CD14-positive monocyte (primary cell): ENCODE results near the gene TRPM5. TPM values are rescaled to one million over a fixed set of nuclear protein-coding genes. Genes with fewer than 3 reads are reported as not detected.

Experiments used
- DNase-seq, 3 donors: peaks; one replicate each; pipeline ENCODE4 v3.0.0-alpha.2; 2011 to 2022
- H2AFZ ChIP-seq: 2 replicates; pipeline ENCODE4 v1.6.0; 2012; ENCODE audit warnings: mild to moderate bottlenecking, low read depth, low read length, inconsistent platforms; ENCODE audit not compliant: insufficient read depth, poor library complexity, severe bottlenecking
- H3K27ac ChIP-seq, 2 donors: 1 replicate in 1 of 2; 2 replicates in 1 of 2; pipeline ENCODE4 v1.5.1; 2012 to 2013; ENCODE audit warnings: low read length in 2 of 2, control low read depth in 1 of 2, inconsistent platforms in 1 of 2, low read depth in 1 of 2, mild to moderate bottlenecking in 1 of 2
- H3K27me3 ChIP-seq, 2 donors: one replicate each; pipeline versions ENCODE4 v1.6.0 to v1.6.1; 2011 to 2013; ENCODE audit warnings: low read length in 2 of 2; ENCODE audit not compliant: control insufficient read depth in 2 of 2, insufficient read depth in 2 of 2
- H3K36me3 ChIP-seq, 2 donors: replicated peaks in 1 of 2; 1 replicate in 1 of 2; 2 replicates in 1 of 2; pipeline versions ENCODE4 v1.5.1 to v1.6.1; 2012 to 2013; ENCODE audit warnings: low read length in 2 of 2, control low read depth in 1 of 2, inconsistent platforms in 1 of 2, mild to moderate bottlenecking in 1 of 2; ENCODE audit not compliant: insufficient read depth in 2 of 2, control insufficient read depth in 1 of 2
- H3K4me1 ChIP-seq, 2 donors: 1 replicate in 1 of 2; 2 replicates in 1 of 2; pipeline versions ENCODE4 v1.5.1 to v1.6.1; 2012 to 2013; ENCODE audit warnings: low read length in 2 of 2, control low read depth in 1 of 2, inconsistent platforms in 1 of 2, mild to moderate bottlenecking in 1 of 2, moderate library complexity in 1 of 2; ENCODE audit not compliant: insufficient read depth in 2 of 2, control insufficient read depth in 1 of 2
- H3K4me2 ChIP-seq: replicated peaks from 2 replicates; pipeline ENCODE3; 2012; ENCODE audit warnings: low read length, moderate library complexity, mild to moderate bottlenecking; ENCODE audit not compliant: poor library complexity, severe bottlenecking; ENCODE audit errors: extremely low read depth
- H3K4me3 ChIP-seq, 3 experiments: fragments of 200-600 bp in 1 of 3; sonication (generic) in 1 of 3; replicated peaks in 1 of 3; 1 replicate in 2 of 3; 2 replicates in 1 of 3; pipeline ENCODE4 v1.5.1; 2011 to 2013; ENCODE audit warnings: low read length in 3 of 3, mild to moderate bottlenecking in 3 of 3, control low read depth in 2 of 3, low read depth in 2 of 3, inconsistent platforms in 1 of 3, moderate library complexity in 1 of 3
- H3K79me2 ChIP-seq: 2 replicates; pipeline ENCODE4 v1.6.0; 2012; ENCODE audit warnings: mild to moderate bottlenecking, control low read depth, inconsistent platforms, low read length, moderate library complexity; ENCODE audit not compliant: insufficient read depth
- H3K9ac ChIP-seq: 2 replicates; pipeline ENCODE4 v1.6.0; 2017; ENCODE audit warnings: low read length, mild to moderate bottlenecking; ENCODE audit not compliant: insufficient read depth, poor library complexity, severe bottlenecking
- H3K9me3 ChIP-seq, 2 donors: replicated peaks in 1 of 2; 1 replicate in 1 of 2; 2 replicates in 1 of 2; pipeline versions ENCODE4 v1.5.1 to v1.6.1; 2012 to 2013; ENCODE audit warnings: low read length in 2 of 2, control low read depth in 1 of 2; ENCODE audit not compliant: control insufficient read depth in 1 of 2, insufficient read depth in 1 of 2
- H4K20me1 ChIP-seq: 2 replicates; pipeline ENCODE4 v1.6.0; 2012; ENCODE audit warnings: mild to moderate bottlenecking, low read length, control low read depth, moderate library complexity; ENCODE audit not compliant: insufficient read depth
- H3K27ac Mint-ChIP-seq, 7 donors: one replicate each; pipeline ENCODE4 v1.8.0; 2020; ENCODE audit warnings: mild to moderate bottlenecking in 7 of 7, mixed read lengths in 7 of 7, moderate library complexity in 6 of 7, inconsistent platforms in 2 of 7
- H3K27me3 Mint-ChIP-seq, 3 donors: one replicate each; pipeline ENCODE4 v1.8.0; 2021 to 2022; ENCODE audit warnings: low read depth in 3 of 3, mild to moderate bottlenecking in 3 of 3, mixed read lengths in 3 of 3, moderate library complexity in 3 of 3, inconsistent platforms in 1 of 3
- H3K36me3 Mint-ChIP-seq, 2 donors: one replicate each; pipeline ENCODE4 v1.8.0; 2020; ENCODE audit warnings: mixed read lengths in 2 of 2, inconsistent platforms in 1 of 2, mild to moderate bottlenecking in 1 of 2
- H3K4me1 Mint-ChIP-seq: one replicate; pipeline ENCODE4 v1.8.0; 2020; ENCODE audit warnings: mild to moderate bottlenecking, mixed read lengths
- H3K4me3 Mint-ChIP-seq, 2 donors: one replicate each; pipeline ENCODE4 v1.8.0; 2020; ENCODE audit warnings: mild to moderate bottlenecking in 2 of 2, mixed read lengths in 2 of 2, moderate library complexity in 1 of 2
- H3K9me3 Mint-ChIP-seq, 7 donors: one replicate each; pipeline ENCODE4 v1.8.0; 2020 to 2022; ENCODE audit warnings: mixed read lengths in 7 of 7, mild to moderate bottlenecking in 6 of 7, moderate library complexity in 6 of 7, inconsistent platforms in 2 of 7
- WGBS: methylation state at CpG from one replicate; pipeline ENCODE4 v1.1.5; 2013; ENCODE audit warnings: missing lambda C conversion rate; ENCODE audit not compliant: insufficient coverage; 5-methylcytosine and 5-hydroxymethylcytosine counted together
- intact Hi-C, 2 donors: fragments of 100-400 bp; cut with micrococcal nuclease; formaldehyde crosslinking; loops; one replicate each; pipeline versions ENCODE4 v1.15.0 to v1.15.1; 2023
- polyA minus RNA-seq: library from RNA; depleted of rRNA, polyadenylated mRNA; stranded (reverse); fragments of >200 nt; gene quantifications from 2 replicates; pipeline ENCODE4 v1.2.3, GENCODE V29; 2012
- polyA plus RNA-seq, 3 donors: library from polyadenylated mRNA; depleted of rRNA in 1 of 3; unstranded in 2 of 3; stranded (reverse) in 1 of 3; fragments of 300-500 nt in 2 of 3; fragments of >200 nt in 1 of 3; fragmentation: Illumina TruSeq in 2 of 3; gene quantifications; 1 replicate in 2 of 3; 2 replicates in 1 of 3; pipeline ENCODE4 v1.2.3, GENCODE V29; 2012 to 2021
- total RNA-seq, 12 experiments: library from RNA in 1 of 12; stranded (reverse) in 1 of 12; fragments of 120-200 nt in 1 of 12; gene quantifications; one replicate each; pipeline ENCODE4 v1.2.4 and lab custom pipeline; 2013 to 2026; ENCODE audit warnings: mixed read lengths in 6 of 12, inconsistent platforms in 1 of 12
- TF ChIP-seq, protein P1 (sequence below): fragments of 200-600 bp; IDR thresholded peaks from one replicate; pipeline ENCODE4 v1.8.0; 2022; ENCODE audit warnings: antibody characterized with exemption, mild to moderate bottlenecking

Gene TRPM5, protein sequence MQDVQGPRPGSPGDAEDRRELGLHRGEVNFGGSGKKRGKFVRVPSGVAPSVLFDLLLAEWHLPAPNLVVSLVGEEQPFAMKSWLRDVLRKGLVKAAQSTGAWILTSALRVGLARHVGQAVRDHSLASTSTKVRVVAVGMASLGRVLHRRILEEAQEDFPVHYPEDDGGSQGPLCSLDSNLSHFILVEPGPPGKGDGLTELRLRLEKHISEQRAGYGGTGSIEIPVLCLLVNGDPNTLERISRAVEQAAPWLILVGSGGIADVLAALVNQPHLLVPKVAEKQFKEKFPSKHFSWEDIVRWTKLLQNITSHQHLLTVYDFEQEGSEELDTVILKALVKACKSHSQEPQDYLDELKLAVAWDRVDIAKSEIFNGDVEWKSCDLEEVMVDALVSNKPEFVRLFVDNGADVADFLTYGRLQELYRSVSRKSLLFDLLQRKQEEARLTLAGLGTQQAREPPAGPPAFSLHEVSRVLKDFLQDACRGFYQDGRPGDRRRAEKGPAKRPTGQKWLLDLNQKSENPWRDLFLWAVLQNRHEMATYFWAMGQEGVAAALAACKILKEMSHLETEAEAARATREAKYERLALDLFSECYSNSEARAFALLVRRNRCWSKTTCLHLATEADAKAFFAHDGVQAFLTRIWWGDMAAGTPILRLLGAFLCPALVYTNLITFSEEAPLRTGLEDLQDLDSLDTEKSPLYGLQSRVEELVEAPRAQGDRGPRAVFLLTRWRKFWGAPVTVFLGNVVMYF (N-terminal part only)
- total RNA-seq (2013): not detected
- under 1 TPM in 1 of 3 donors, not detected in 2; 0.03 TPM for polyA plus RNA-seq
- not detected in 2 replicates for polyA minus RNA-seq
- total RNA-seq (lab: John Stamatoyannopoulos, UW): 0 to 0.69 (median 0.17) reads per million in 11 experiments

DNA sequence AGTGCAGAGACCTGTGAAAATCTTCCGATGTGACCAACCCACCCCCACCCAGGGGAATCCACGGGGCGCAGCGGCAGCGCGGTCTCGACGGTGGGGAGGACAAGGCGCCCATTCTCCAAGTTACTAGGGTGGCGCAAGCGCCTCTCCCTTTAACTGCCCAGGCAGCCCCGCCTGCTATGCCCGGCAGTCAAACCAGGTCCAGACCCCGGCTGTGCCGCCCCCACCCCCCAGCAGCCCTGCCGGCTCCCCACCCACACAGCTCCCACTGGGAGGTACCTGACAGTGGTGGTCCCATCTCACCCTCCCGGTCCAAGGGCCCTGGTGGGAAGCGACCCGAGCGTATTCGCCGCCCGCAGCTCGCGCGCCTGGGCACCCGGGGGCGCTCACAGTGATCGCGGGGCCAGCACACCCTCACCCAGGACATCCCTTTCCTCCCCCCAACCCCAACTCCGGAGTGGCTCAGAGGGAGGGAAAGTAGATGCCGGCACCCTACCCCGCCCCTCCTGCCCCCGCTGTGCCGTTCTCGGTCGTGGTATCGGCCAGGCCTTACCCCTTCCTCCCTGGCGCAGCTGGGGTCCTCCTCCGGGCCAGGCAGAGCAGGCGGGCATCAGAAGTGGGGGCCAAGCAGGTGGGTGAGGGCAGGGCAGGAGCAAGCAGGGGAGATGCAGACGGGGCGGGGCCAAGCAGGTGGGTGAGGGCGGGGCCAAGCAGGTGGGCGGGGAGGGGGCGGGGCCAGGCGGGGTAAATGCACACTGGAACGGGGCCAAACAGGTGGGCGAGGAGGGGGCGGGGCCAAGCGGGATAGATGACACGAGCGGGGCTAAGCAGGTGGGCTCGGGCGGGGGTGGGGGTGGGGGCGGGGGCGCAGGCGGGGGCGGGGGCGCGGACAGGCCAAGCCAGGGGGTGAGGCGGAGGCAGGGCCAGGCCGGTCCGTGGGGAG is at the start of gene TRPM5:
Gene TRPM5 (minus strand): TSS at position 634 of the 940 bp plus-strand sequence. CDS start 21,478 bp downstream, outside the sequence.
- peaks cover 43% of the 10 kb centered on the region for H4K20me1 ChIP-seq
- peaks cover 0 to 19% of the 10 kb centered on the region in 2 donors for H3K27me3 ChIP-seq
- H3K4me2 ChIP-seq: peak within 1 kb of the TSS; percentile 87
- 11% methylated on average over 37 of the region's 64 CpGs for WGBS
- H3K27ac ChIP-seq: peak within 1 kb of the TSS; percentile 27 to 88
- peaks cover 3 to 7% of the 10 kb centered on the region in 2 donors for H3K36me3 Mint-ChIP-seq
- H3K27ac Mint-ChIP-seq: peak within 1 kb of the TSS; percentile 74 to 89 (median 86)
- peak within 1 kb of the TSS; percentile 93 to 98 for H3K4me3 Mint-ChIP-seq
- no peaks in the 10 kb centered on the region for H3K9me3 ChIP-seq
- H3K27me3 Mint-ChIP-seq: peaks cover 10 to 28% (median 16%) of the 10 kb centered on the region in 3 donors
- H3K79me2 ChIP-seq: peaks cover 42% of the 10 kb centered on the region
- H3K4me3 ChIP-seq: peak within 1 kb of the TSS; percentile 74 to 88 (median 82)
- intact Hi-C loops: loop anchor here in 1 of 2 donors (2.0 kb wide), 1 partner anchor 441 kb away; the partner anchor contains the start of gene CDKN1C
- DNase-seq: no peak
- TF ChIP-seq, protein P1, sequence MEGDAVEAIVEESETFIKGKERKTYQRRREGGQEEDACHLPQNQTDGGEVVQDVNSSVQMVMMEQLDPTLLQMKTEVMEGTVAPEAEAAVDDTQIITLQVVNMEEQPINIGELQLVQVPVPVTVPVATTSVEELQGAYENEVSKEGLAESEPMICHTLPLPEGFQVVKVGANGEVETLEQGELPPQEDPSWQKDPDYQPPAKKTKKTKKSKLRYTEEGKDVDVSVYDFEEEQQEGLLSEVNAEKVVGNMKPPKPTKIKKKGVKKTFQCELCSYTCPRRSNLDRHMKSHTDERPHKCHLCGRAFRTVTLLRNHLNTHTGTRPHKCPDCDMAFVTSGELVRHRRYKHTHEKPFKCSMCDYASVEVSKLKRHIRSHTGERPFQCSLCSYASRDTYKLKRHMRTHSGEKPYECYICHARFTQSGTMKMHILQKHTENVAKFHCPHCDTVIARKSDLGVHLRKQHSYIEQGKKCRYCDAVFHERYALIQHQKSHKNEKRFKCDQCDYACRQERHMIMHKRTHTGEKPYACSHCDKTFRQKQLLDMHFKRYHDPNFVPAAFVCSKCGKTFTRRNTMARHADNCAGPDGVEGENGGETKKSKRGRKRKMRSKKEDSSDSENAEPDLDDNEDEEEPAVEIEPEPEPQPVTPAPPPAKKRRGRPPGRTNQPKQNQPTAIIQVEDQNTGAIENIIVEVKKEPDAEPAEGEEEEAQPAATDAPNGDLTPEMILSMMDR: no peak
- H3K4me1 Mint-ChIP-seq: peaks cover 41% of the 10 kb centered on the region
- H3K9me3 Mint-ChIP-seq: peaks cover 0 to 4% (median 3%) of the 10 kb centered on the region in 7 donors
- peaks cover 49 to 57% of the 10 kb centered on the region in 2 donors for H3K4me1 ChIP-seq
- peak within 1 kb of the TSS; percentile 87 for H2AFZ ChIP-seq
- peak within 1 kb of the TSS; percentile 63 for H3K9ac ChIP-seq
- H3K36me3 ChIP-seq: no peaks in the 10 kb centered on the region
